HFF-Myc (cell line): ENCODE data around the gene GPAT2.
"Not testable (repeated sequence)": the region's sequence is repeated elsewhere in the genome, so short reads cannot be mapped to it uniquely, and the experiment has no call there.

Source experiments
- DNase-seq: peaks from one replicate; pipeline ENCODE4 v3.0.0-alpha.2; 2011; ENCODE audit warnings: low read depth; ENCODE audit errors: extremely low read depth
- H3K4me3 ChIP-seq: replicated peaks from 2 replicates; pipeline ENCODE4 v1.5.1; 2011; ENCODE audit warnings: low read depth, mild to moderate bottlenecking, control low read depth, low read length
- CTCF ChIP-seq: IDR thresholded peaks from 2 replicates; pipeline ENCODE4 v1.5.1; 2012; ENCODE audit warnings: mild to moderate bottlenecking, low read depth, low read length, control low read depth; ENCODE audit errors: missing control alignments

GPAT2 gene

DNA sequence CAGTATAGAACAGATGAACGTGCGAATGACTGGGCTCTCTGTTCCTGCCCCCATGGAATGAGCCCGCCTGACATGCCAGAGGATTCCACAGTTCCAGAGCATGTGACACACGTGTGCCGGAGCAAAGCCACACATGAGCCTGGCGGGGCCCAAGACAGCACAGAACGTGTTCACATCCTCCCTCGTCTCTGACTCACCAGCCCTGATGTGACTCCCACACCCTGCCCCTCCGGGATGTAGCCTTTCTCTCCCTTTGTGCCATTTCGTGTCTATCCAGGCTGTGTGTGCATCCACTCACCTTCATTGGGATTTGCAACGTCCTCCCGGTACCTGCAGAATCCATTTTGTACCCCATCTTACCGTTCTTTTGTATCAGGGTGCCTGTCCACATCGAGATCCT, 838 bp upstream of the GPAT2 start:
- not testable (repeated sequence) for H3K4me3 ChIP-seq, DNase-seq

DNA sequence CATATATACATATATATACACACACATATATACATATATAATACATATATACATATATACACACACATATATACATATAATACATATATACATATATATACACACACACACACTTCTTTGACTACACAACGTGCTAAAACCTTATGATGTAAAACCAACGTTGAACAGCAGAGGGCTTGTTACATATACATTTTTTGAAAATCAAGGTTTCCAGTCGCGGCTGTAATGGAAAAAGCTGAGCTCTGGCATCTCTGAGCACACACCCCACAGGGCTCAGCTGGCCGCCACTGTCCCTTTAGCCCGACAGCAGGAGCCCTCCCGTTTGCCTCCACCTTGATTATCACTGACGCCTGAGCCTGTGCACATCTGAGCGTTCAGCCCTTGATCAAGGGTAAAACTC, 719 bp downstream of the GPAT2 start:
- DNase-seq, H3K4me3 ChIP-seq: not testable (repeated sequence)

- DNase-seq = not testable (repeated sequence)
Observed at GRCh38 chr2:96027725-96028325, 6.9 kb downstream of the GPAT2 start.

DNA sequence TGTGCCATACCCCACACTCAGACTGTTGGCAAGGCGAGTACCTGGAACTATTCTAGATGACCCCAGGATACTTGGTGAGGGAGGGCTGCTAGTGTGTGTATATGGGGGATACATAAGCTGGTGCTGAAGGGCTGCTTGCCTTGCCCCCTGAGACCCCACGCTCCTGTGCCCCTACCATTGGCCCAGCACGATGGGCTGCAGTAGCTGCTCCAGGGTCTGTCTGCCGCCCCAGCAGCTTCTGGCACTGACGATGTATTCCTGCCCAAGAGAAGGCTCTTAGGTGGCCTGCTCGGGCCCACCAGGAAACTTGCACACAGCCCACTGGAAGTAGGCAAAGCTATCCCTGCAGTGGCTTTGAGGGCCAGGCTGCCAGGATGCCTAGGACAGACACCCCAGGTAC, 9.0 kb downstream of the GPAT2 start:
- H3K4me3 ChIP-seq, DNase-seq: not testable (repeated sequence)

More at GRCh38 chr2:96027725-96028325, 6.9 kb downstream of the GPAT2 start:
- not testable (repeated sequence) for H3K4me3 ChIP-seq

DNA sequence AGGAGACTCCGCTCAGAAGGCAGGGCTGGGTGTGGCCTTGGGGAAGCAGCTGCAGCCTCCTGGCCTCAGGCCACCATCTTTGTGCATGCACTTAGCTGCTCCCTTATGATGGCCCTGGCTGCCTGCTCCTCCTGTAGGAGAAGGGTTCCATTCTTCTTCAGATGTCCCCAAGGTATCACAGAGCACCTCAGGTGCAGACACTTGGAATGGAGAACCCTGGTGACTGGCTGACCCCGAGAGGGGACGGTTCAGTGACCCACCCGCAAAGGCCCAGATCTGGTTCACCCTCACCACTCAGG, 9.6 kb downstream of the GPAT2 start:
- no peak for TF ChIP-seq CTCF
- DNase-seq = no peak
- H3K4me3 ChIP-seq = no peak overlapping the region

- no peak for TF ChIP-seq CTCF
- DNase-seq = no peak
- no peak overlapping the region for H3K4me3 ChIP-seq
Observed at GRCh38 chr2:96024336-96025193, 10.2 kb downstream of the GPAT2 start.

GRCh38 chr2:96023701-96024100, 11.0 kb downstream of the GPAT2 start:
- DNase-seq, H3K4me3 ChIP-seq: not testable (repeated sequence)

GRCh38 chr2:96022701-96023447, 11.8 kb downstream of the GPAT2 start:
- peak; percentile 79 for TF ChIP-seq CTCF
- H3K4me3 ChIP-seq = not testable (repeated sequence)
- peak; percentile 54 for DNase-seq

- H3K4me3 ChIP-seq, DNase-seq: not testable (repeated sequence)
Observed at GRCh38 chr2:96022126-96022525, 12.6 kb downstream of the GPAT2 start.

DNA sequence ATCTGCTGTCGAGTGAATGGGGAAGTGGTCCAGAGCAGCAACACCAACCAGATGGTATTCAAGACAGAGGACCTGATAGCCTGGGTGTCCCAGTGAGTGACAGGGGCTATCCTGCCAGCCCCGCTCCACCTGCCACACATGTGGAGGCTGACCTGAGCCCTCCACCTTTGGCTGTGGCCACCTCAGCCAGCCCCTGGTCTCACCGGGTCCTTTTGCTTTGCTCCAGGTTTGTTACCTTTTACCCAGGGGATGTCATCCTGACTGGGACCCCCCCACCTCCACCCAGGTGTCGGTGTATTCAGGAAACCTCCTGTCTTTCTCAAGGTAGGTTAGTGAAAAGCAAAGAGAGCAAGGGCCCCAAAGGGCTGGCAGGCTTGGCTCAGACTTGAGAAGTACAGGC, 13.6 kb downstream of the GPAT2 start:
- not testable (repeated sequence) for H3K4me3 ChIP-seq, DNase-seq

DNA sequence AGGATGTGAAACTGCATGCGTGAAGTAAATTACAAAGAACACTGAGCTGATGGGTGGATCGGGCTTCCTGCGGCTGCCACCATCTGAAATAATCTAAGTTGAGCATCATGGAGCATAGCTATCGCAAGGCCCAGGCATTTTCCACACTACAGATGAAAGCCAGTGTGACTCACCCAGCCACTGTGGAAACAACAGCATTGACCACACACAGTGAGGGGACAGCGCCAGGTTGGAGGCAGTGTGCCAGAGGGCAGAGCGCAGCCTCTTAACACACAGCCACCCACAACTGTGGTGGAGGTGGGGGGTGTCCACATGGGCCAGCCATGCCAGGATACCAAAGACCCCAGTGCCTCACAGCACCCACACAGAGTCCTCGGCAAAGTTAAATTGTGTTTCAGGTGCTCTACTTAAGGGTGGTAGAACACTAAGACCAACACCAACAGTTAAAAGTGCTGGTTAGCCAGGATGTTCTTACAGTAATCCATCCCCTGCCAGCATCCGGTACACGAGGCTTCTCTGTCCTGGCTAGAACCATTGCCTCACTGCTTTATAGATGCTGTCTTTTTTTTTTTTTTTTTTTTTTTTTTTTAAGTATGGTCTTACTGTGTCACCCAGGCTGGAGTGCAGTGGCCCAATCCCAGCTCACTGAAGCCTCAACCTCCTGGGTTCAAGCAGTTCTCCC, 14.7 kb downstream of the GPAT2 start:
- H3K4me3 ChIP-seq, DNase-seq: not testable (repeated sequence)

- not testable (repeated sequence) for H3K4me3 ChIP-seq, DNase-seq
Observed at GRCh38 chr2:96016321-96016720, 18.4 kb downstream of the GPAT2 start.

DNA sequence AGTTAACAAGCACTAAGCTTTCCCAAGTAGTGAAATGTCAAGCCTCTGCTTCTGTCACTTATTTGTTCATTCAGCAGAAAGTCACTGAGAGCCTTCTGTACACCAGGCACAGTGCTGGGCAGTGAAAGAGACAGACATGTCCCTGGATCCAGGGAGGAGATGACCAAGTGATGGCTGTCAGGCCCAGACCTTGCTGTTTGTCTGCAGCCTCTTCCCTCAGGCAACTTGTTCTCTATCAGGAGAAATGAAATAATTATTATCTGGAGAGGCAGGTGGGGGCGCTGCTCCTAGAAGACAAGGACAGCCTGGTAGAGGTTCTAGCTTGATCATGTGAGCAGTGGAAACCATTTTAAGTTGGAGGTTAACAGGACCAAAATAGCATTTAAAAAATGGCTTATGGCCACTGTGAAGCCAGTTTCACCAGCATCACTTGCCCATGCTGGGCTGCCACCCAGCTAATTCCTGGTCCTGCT, 21.9 kb downstream of the GPAT2 start:
- DNase-seq, H3K4me3 ChIP-seq: not testable (repeated sequence)
